Activated CD8-positive, alpha-beta memory T cell treated with anti-CD3 and anti-CD28 coated beads, Interleukin-2, amount 50 U/mL, for 1 hour (primary cell): ENCODE data around the gene SMARCB1.

Experiments
- DNase-seq: peaks from one replicate; pipeline ENCODE4 v3.0.0-alpha.2; 2020; ENCODE audit errors: extremely low read depth

The SMARCB1 gene

GRCh38 chr22:23780146-23780748 lies 6.5 kb upstream of the SMARCB1 start:
- DNase-seq, result no peak

- DNase-seq, result no peak
Observed at GRCh38 chr22:23781065-23781464, 5.7 kb upstream of the SMARCB1 start.

DNA sequence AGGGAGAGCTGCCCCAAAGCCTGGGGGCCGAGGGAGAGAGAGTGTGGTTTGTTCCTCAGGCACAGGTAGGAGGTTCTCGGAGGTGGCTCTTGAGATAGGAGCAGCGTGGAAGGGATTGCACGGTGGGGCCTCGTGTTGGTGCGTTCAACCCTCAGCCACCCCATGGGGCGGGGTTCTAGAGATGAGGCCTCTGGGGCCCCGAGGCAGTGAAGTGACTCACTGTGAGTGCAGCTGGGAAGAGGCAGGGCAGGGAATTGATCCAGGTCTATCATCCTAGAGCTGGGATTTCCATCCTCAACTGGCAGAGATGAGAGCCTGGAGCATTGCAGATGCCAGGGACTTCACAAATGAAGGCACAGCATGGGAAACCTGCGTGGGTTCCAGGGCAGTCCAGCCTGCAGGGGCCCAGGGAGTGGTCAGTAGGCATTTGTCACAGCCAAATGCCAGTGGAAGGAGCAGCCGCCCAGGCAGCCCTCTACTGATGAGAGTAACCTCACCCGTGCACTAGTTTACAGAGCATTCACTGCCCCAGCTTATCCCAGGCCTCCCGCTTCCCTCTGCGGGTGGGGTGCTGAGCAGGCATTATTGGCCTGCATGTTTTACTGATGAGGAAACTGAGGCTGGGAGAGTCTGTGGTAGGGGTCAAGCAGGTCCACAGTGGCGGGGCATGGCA lies 5.1 kb upstream of the SMARCB1 start:
- no peak for DNase-seq

DNA sequence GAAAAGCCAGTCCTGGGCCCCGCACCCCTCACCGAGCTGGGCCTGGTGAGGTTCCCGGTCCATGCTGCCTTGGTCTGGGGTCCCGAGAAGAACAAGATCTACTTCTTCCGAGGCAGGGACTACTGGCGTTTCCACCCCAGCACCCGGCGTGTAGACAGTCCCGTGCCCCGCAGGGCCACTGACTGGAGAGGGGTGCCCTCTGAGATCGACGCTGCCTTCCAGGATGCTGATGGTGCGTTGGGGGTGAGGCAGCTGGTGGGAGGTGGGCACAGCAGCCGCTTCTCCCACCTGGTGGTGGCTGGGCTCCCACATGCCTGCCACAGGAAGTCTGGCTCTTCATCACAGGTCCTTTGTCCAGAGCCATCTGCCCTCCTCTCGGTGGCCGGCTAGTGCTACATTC lies 4.5 kb upstream of the SMARCB1 start:
- DNase-seq, result no peak

- DNase-seq, result no peak
Observed at GRCh38 chr22:23782703-23783102, 4.1 kb upstream of the SMARCB1 start.

GRCh38 chr22:23783265-23784150 lies 3.3 kb upstream of the SMARCB1 start:
- DNase-seq, result no peak

- no peak for DNase-seq
Observed at GRCh38 chr22:23784215-23784732, 2.5 kb upstream of the SMARCB1 start.

- DNase-seq, result no peak
Observed at GRCh38 chr22:23786261-23786710, 480 bp upstream of the SMARCB1 start.

- no peak for DNase-seq
Observed at GRCh38 chr22:23787600-23787896, 782 bp downstream of the SMARCB1 start.

GRCh38 chr22:23787910-23788309 lies 1.1 kb downstream of the SMARCB1 start:
- no peak for DNase-seq

DNA sequence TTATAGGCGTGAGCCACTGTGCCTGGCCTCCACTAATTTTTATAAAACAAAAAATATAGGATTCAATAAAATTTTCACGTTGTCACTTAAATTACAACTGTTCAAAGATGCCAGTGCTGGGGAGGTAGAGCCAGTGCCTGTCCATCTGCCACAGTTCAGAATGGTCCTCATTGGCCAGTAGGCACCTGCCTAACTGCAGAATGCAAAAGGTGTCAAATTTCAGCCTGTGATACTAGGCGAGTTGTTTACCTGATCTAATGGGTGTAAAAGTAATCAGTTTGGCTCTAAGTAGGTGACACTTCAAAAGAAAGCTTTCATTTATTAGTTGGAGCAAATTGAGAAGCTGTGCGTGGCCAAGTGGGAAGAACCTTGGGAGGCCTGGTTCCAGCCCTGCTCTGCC lies 2.4 kb downstream of the SMARCB1 start:
- no peak for DNase-seq

DNA sequence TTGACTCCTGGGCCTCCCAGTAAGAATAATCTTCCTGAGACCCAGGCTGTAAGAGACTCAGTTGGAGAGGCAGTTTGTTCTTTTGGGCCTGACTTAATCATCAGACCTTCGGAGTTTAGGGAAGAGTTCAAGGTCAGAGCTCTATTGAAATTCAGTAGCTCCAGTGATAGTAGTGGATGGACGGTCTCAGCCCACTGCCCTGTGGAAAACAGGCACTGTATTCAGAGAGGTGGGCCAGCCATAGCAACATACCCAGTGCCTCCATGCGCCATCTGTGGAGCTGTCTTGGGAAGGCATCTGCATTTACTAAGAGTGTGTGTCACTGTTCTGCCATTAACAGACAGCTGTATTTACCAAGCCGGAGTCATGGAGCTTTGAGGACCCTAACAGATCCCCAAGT lies 2.9 kb downstream of the SMARCB1 start:
- no peak for DNase-seq

DNA sequence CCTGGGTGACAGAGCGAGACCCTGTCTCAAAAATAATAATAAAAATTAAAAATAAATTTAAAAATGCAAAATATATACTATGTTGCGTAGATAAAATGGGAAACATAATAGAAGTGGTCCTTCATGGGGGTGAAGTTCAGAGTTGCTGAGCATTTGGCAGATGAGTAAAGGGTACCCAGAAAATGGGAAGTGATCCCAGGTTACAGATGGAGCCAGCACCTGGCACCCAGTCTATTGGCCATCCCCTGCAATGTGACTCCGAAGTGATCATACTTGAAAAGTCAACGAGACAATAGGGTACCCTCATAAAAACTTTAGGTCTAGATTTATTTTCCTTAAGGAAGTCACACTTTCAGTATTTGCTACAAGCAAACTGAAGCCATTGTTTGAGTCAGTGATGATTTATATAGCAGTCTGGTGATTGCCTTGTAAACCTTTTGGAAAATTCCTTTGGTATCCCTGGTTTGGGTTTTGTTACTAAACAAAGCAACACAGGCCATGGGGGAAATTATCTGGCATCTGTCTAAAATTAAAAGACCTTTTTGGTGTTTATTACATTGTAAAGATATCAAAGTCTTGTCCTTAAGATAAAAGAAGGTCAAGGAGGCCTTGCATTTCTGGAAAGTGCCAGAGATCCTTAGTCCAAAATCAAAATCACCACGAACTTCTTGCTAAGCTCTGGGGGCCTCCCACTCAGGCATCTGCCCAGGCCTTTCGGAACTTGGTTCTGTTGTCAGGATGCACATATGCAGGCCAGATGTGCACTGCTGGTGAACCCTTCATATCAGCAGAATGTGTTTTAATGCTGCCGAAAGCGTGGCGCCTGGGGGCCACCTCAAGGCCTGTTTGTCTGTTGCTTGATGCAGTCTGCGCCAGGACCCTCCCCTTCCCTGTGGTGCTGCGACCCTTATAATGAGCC lies 4.3 kb downstream of the SMARCB1 start:
- no peak for DNase-seq

GRCh38 chr22:23791738-23792645 lies 5.2 kb downstream of the SMARCB1 start:
- DNase-seq, result no peak

DNA sequence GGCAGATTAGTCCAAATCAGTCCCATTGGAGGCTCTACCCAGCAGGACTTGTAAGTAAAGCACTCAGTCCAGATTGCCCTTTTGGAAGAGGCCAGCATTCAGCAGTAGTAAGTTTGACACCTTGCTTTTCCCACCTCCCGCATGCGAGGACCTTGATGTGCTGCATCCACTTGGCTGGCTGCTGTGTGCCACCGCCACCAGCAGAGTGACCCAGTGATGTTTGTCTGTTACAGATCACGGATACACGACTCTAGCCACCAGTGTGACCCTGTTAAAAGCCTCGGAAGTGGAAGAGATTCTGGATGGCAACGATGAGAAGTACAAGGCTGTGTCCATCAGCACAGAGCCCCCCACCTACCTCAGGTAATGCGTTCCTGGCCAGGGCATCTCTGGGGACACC lies 6.6 kb downstream of the SMARCB1 start:
- no peak for DNase-seq

- DNase-seq, result no peak
Observed at GRCh38 chr22:23796461-23796860, 9.7 kb downstream of the SMARCB1 start.

DNA sequence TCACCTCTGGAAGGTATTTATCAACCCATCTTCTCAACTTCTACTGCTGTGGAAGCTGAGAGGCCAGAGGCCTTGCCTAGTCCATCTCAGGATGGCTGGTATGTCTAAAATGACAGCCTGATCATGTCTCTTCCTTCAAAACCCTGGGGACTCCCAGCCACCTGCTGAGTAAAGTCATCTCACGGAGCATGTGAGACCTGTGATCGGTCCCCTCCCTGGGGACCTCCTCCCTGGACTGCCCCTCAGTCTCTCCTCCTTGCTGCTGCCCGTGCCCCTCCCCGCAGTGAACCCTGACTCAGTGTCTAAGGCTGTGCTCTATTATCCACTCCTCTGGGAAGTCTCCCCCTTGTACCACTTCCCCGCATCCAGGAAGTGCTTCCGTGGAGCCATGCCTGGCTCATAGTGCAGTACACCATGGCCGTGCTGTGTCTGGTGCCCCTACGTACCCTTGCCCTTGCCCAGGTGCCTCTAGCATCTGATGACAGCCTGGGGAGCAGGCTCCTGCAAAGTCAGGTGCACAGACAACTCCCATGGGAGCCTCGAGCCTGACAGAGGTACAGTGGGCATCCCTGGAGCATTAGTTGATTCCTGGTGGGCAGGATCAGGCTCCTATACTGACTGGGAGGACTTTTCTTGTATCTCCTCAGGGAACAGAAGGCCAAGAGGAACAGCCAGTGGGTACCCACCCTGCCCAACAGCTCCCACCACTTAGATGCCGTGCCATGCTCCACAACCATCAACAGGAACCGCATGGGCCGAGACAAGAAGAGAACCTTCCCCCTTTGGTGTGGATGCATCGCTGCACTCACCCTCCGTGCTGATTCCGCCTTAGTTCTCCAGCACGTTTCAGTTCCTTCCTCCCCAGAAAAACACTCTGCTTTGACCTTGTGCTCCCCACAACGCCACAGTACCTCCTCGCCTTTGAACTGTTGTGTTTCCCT lies 13.8 kb downstream of the SMARCB1 start:
- no peak for DNase-seq

GRCh38 chr22:23801238-23801821 lies 14.6 kb downstream of the SMARCB1 start:
- no peak for DNase-seq

GRCh38 chr22:23801886-23802377 lies 15.2 kb downstream of the SMARCB1 start:
- no peak for DNase-seq
